ENCODE data around the gene FOXP1.

FOXP1 gene

DNA sequence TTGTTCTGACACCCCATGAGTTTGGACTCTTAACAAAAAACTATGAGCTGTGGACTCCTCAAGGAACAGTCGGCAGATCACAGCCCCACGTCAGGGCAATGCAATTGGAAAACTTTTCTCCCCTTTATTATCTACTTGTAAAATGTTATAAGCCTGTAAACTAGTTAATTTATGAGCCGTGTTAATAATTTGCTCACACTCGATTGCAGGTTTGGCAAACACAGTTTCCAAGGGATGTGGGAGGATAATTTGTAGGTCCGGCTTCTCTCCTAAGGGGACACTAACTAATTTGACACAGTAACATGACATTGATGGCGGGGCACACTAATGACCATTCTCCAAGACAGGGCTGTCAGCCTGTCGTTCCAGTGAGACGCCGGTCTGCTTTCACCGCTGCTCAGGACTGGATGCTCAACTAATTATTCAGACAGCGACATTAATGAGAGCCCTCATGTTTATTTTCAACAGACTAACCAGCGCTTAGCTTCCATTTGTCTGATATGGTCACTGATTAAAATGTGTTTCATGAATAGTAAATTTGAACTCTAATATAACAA lies 222.1 kb downstream of the FOXP1 start:
- no peak for TF ChIP-seq EZH2phosphoT487 (conservative IDR thresholded peaks at IDR 0.05; ENCODE audit: low read length)
- TF ChIP-seq, protein P1, sequence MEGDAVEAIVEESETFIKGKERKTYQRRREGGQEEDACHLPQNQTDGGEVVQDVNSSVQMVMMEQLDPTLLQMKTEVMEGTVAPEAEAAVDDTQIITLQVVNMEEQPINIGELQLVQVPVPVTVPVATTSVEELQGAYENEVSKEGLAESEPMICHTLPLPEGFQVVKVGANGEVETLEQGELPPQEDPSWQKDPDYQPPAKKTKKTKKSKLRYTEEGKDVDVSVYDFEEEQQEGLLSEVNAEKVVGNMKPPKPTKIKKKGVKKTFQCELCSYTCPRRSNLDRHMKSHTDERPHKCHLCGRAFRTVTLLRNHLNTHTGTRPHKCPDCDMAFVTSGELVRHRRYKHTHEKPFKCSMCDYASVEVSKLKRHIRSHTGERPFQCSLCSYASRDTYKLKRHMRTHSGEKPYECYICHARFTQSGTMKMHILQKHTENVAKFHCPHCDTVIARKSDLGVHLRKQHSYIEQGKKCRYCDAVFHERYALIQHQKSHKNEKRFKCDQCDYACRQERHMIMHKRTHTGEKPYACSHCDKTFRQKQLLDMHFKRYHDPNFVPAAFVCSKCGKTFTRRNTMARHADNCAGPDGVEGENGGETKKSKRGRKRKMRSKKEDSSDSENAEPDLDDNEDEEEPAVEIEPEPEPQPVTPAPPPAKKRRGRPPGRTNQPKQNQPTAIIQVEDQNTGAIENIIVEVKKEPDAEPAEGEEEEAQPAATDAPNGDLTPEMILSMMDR (IDR thresholded peaks at IDR 0.05; ENCODE audit: insufficient read depth, low read length, poor library complexity, severe bottlenecking) = no peak
- H2AFZ ChIP-seq (ENCODE audit: low read depth, low read length, severe bottlenecking) = no peak overlapping the region
- H3K27me3 ChIP-seq (ENCODE audit: low read length) = no peaks in the 10 kb centered on the region
- H3K27ac ChIP-seq (ENCODE audit: low read depth, low read length) = no peak overlapping the region
- H3K9me2 ChIP-seq (replicated peaks; ENCODE audit: insufficient read depth, low read length) = no peaks in the 10 kb centered on the region
- H3K4me3 ChIP-seq (ENCODE audit: insufficient read depth, low read length, poor library complexity, severe bottlenecking) = no peak overlapping the region
- no peak overlapping the region for H3K9ac ChIP-seq (ENCODE audit: low read length)
- no peaks in the 10 kb centered on the region for H3K36me3 ChIP-seq (ENCODE audit: low read length)
- H3F3A ChIP-seq (ENCODE audit: insufficient read depth) = no peaks in the 10 kb centered on the region
- no peaks in the 10 kb centered on the region for H4K20me1 ChIP-seq (ENCODE audit: low read depth, low read length)
- no peaks in the 10 kb centered on the region for H3K79me2 ChIP-seq (ENCODE audit: insufficient read depth, low read length)
- H3K4me2 ChIP-seq (ENCODE audit: low read depth, low read length, poor library complexity, severe bottlenecking) = no peak overlapping the region
- H3K9me3 ChIP-seq (ENCODE audit: insufficient read depth, low read length) = no peaks in the 10 kb centered on the region

DNA sequence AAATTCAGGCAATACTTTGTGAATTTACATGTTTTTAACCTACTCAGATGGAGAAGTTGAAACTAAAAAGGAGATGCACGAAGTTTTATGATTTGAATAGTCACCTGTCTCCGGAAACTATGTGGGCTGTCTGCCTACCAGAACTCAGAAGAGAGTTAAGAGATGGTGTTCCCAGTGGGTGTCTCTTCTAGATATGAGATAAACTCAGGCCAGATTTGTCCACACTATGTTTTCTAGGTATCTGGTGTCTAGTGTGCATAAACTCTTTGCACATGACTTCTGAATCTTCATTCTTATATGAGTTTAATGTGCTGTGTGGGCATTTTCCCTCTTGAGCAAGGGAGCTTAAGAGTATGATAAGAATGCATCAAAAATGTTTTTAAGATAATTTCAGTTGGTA lies 222.8 kb downstream of the FOXP1 start:
- Histone ChIP-seq H3K9me3 (ENCODE audit: insufficient read depth, low read length) (no peaks in the 10 kb centered on the region), H3K4me2 (ENCODE audit: low read depth, low read length, poor library complexity, severe bottlenecking) (peak overlapping the region; percentile 11), H3F3A (ENCODE audit: insufficient read depth) (no peaks in the 10 kb centered on the region), H3K4me3 (ENCODE audit: insufficient read depth, low read length, poor library complexity, severe bottlenecking) (no peak overlapping the region), H3K27me3 (ENCODE audit: low read length) (no peaks in the 10 kb centered on the region), H3K36me3 (ENCODE audit: low read length) (no peaks in the 10 kb centered on the region), H3K9me2 (replicated peaks; ENCODE audit: insufficient read depth, low read length) (no peaks in the 10 kb centered on the region), H2AFZ (ENCODE audit: low read depth, low read length, severe bottlenecking) (no peak overlapping the region), H3K79me2 (ENCODE audit: insufficient read depth, low read length) (no peaks in the 10 kb centered on the region), H4K20me1 (ENCODE audit: low read depth, low read length) (no peaks in the 10 kb centered on the region), H3K27ac (ENCODE audit: low read depth, low read length) (no peak overlapping the region), H3K9ac (ENCODE audit: low read length) (no peak overlapping the region)
- no peak for TF ChIP-seq EZH2phosphoT487 (conservative IDR thresholded peaks at IDR 0.05; ENCODE audit: low read length)
- TF ChIP-seq, protein P1 (IDR thresholded peaks at IDR 0.05; ENCODE audit: insufficient read depth, low read length, poor library complexity, severe bottlenecking) = no peak

DNA sequence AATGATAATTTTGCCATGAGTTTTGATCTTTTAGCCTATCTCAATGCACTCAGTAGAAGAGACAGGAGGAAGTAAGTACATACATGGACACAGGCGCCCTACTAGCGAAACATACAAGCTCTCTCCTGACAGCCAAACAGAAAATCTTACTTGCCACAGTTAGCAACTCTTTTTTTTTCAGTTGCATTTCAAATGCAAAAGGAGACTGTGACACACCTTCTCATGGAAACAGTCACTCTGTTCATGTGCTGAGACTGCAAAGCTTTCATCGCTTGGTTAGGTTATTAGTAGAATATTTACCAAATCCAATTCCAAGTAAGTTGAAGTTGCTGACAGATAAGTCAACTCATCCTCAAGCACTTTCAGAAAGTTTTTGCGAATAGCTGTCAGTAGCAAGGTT lies 223.3 kb downstream of the FOXP1 start:
- Histone ChIP-seq H4K20me1 (ENCODE audit: low read depth, low read length) (no peaks in the 10 kb centered on the region), H3F3A (ENCODE audit: insufficient read depth) (no peaks in the 10 kb centered on the region), H3K27ac (ENCODE audit: low read depth, low read length) (no peak overlapping the region), H2AFZ (ENCODE audit: low read depth, low read length, severe bottlenecking) (no peak overlapping the region), H3K4me3 (ENCODE audit: insufficient read depth, low read length, poor library complexity, severe bottlenecking) (no peak overlapping the region), H3K9me2 (replicated peaks; ENCODE audit: insufficient read depth, low read length) (no peaks in the 10 kb centered on the region), H3K9ac (ENCODE audit: low read length) (no peak overlapping the region), H3K36me3 (ENCODE audit: low read length) (no peaks in the 10 kb centered on the region), H3K79me2 (ENCODE audit: insufficient read depth, low read length) (no peaks in the 10 kb centered on the region), H3K9me3 (ENCODE audit: insufficient read depth, low read length) (no peaks in the 10 kb centered on the region), H3K4me2 (ENCODE audit: low read depth, low read length, poor library complexity, severe bottlenecking) (peak overlapping the region; percentile 11), H3K27me3 (ENCODE audit: low read length) (no peaks in the 10 kb centered on the region)
- no peak for TF ChIP-seq EZH2phosphoT487 (conservative IDR thresholded peaks at IDR 0.05; ENCODE audit: low read length)
- TF ChIP-seq, protein P1 (IDR thresholded peaks at IDR 0.05; ENCODE audit: insufficient read depth, low read length, poor library complexity, severe bottlenecking) = no peak

All from SU-DHL-6 (cell line).